Smooth muscle cell (in vitro differentiated cells): ENCODE results near the gene FRMD4A. TPM values are rescaled to one million over a fixed set of nuclear protein-coding genes. Genes with fewer than 3 reads are reported as not detected.

Source experiments
- DNase-seq: peaks from one replicate; lab custom pipeline; 2025; ENCODE audit not compliant: unreplicated experiment; lab: John Stamatoyannopoulos, UW
- H2AFZ ChIP-seq: fragments of 200-600 bp; sonication (generic); 2 replicates; pipeline ENCODE4 v1.6.0; 2016; ENCODE audit warnings: antibody characterized with exemption, low read depth, mild to moderate bottlenecking
- H3F3A ChIP-seq: fragments of 200-600 bp; sonication (generic); 2 replicates; pipeline ENCODE4 v1.6.0; 2017; ENCODE audit warnings: antibody characterized with exemption, low read depth
- H3K27ac ChIP-seq: fragments of 200-600 bp; sonication (generic); 2 replicates; pipeline ENCODE4 v1.5.1; 2016; ENCODE audit warnings: low read depth, mild to moderate bottlenecking
- H3K27me3 ChIP-seq: fragments of 200-600 bp; sonication (generic); 2 replicates; pipeline ENCODE4 v1.6.1; 2016; ENCODE audit warnings: low read depth, mild to moderate bottlenecking
- H3K36me3 ChIP-seq: fragments of 200-600 bp; sonication (generic); 2 replicates; pipeline ENCODE4 v1.5.1; 2016; ENCODE audit warnings: low read depth
- H3K4me1 ChIP-seq: fragments of 200-600 bp; sonication (generic); 2 replicates; pipeline ENCODE4 v1.5.1; 2016; ENCODE audit warnings: low read depth
- H3K4me2 ChIP-seq: fragments of 200-600 bp; sonication (generic); 2 replicates; pipeline ENCODE4 v1.6.0; 2016; ENCODE audit warnings: mild to moderate bottlenecking
- H3K4me3 ChIP-seq: fragments of 200-600 bp; sonication (generic); 2 replicates; pipeline ENCODE4 v1.5.1; 2016; ENCODE audit warnings: mild to moderate bottlenecking
- H3K79me2 ChIP-seq: fragments of 200-600 bp; sonication (generic); 2 replicates; pipeline ENCODE4 v1.6.0; 2016; ENCODE audit warnings: low read depth, mild to moderate bottlenecking
- H3K9ac ChIP-seq: fragments of 200-600 bp; sonication (generic); 2 replicates; pipeline ENCODE4 v1.6.0; 2016; ENCODE audit warnings: low read depth
- H3K9me3 ChIP-seq: fragments of 200-600 bp; sonication (generic); replicated peaks from 2 replicates; pipeline ENCODE4 v1.5.1; 2016; ENCODE audit warnings: low read depth
- H4K20me1 ChIP-seq: fragments of 200-600 bp; sonication (generic); 2 replicates; pipeline ENCODE4 v1.6.0; 2016; ENCODE audit warnings: low read depth
- WGBS: methylation state at CpG from one replicate; pipeline ENCODE4 v1.1.7; 2016; ENCODE audit warnings: low lambda C conversion rate; 5-methylcytosine and 5-hydroxymethylcytosine counted together
- polyA plus RNA-seq: library from polyadenylated mRNA; unstranded; fragments of >200 nt; fragmentation: Nextera tagmentation; extraction: Ambion mirVana; gene quantifications from 2 replicates; pipeline ENCODE4 v1.2.1, GENCODE V29; 2016
- total RNA-seq: library from RNA; depleted of rRNA; stranded (reverse); fragments of >200 nt; gene quantifications from 2 replicates; pipeline ENCODE4 v1.2.3, GENCODE V29; 2014
- TF ChIP-seq, protein P1 (sequence below): fragments of 200-600 bp; sonication (generic); IDR thresholded peaks from 2 replicates; pipeline ENCODE4 v1.5.1; 2017; ENCODE audit warnings: borderline replicate concordance, mild to moderate bottlenecking, antibody characterized with exemption; ENCODE audit not compliant: insufficient read depth, poor library complexity, severe bottlenecking

Gene FRMD4A
- total and polyA plus RNA-seq, 2 experiments from 2014 or later, result 3.0 to 5.4 TPM

DNA sequence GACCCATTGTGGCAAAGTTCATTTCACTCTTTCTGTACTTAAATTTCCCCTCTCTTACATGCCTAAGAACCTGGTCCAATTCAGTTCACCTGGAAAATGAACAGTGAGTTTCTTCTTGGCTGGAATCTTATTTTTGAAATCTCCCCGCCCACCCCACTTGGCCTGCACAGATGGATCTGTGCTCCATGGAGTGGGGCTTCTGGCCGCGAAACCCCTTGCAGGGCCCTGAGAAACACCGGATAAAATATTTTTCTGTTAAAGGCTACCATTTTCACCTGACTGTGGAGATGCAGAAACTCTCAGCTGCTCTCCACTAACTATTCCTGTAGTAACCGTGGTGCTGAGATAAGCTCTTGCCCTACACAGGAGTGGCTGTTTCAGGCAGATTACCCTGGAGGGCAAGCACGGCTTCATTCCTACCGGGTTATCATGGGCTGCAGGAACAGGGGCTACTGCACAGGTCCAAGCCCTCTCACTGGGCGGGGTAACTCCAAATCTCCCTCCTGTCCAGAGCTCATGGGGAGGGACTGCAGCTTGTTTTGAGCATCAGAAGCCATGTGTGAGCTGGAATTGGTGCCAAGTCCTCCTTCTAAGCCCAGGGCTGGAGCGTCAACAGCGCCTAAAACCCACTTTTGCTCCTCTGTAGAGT is 625.1 kb downstream of the FRMD4A start:
- no peaks in the 10 kb centered on the region for H4K20me1 ChIP-seq
- no peak for DNase-seq
- no peak overlapping the region for H3K27ac ChIP-seq
- TF ChIP-seq, protein P1, sequence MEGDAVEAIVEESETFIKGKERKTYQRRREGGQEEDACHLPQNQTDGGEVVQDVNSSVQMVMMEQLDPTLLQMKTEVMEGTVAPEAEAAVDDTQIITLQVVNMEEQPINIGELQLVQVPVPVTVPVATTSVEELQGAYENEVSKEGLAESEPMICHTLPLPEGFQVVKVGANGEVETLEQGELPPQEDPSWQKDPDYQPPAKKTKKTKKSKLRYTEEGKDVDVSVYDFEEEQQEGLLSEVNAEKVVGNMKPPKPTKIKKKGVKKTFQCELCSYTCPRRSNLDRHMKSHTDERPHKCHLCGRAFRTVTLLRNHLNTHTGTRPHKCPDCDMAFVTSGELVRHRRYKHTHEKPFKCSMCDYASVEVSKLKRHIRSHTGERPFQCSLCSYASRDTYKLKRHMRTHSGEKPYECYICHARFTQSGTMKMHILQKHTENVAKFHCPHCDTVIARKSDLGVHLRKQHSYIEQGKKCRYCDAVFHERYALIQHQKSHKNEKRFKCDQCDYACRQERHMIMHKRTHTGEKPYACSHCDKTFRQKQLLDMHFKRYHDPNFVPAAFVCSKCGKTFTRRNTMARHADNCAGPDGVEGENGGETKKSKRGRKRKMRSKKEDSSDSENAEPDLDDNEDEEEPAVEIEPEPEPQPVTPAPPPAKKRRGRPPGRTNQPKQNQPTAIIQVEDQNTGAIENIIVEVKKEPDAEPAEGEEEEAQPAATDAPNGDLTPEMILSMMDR, result no peak
- H3F3A ChIP-seq, result peaks cover 17% of the 10 kb centered on the region
- peak overlapping the region; percentile 100 for H3K4me2 ChIP-seq
- H3K9me3 ChIP-seq, result no peaks in the 10 kb centered on the region
- no peaks in the 10 kb centered on the region for H3K36me3 ChIP-seq
- H3K4me3 ChIP-seq, result peak overlapping the region; percentile 76
- 75% methylated on average over 10 of the region's 10 CpGs for WGBS
- H3K27me3 ChIP-seq, result no peaks in the 10 kb centered on the region
- peaks cover 37% of the 10 kb centered on the region for H3K4me1 ChIP-seq
- no peaks in the 10 kb centered on the region for H3K79me2 ChIP-seq
- no peak overlapping the region for H3K9ac ChIP-seq
- no peak overlapping the region for H2AFZ ChIP-seq

DNA sequence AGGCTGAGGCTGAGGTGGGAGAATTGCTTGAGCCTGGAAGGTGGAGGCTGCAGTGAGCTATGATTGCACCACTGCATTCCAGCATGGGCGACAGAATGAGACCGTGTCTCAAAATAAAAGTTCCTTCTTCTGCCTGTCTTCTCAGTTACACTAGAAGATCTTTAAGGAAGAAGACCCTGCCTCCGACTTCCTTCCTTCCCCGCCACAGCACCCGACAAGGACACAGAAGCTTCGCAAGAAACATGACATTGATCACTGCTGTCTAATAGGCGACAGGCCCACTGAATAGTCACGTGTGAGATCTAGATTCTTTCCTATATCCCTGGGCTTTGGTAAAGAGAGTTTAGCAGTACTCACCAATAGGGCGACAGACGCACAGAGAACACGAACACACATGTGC is 625.8 kb downstream of the FRMD4A start:
- no peaks in the 10 kb centered on the region for H3K79me2 ChIP-seq
- H3K4me3 ChIP-seq, result no peak overlapping the region
- TF ChIP-seq, protein P1, result no peak
- no peaks in the 10 kb centered on the region for H3K27me3 ChIP-seq
- DNase-seq, result no peak
- H3K4me1 ChIP-seq, result peaks cover 37% of the 10 kb centered on the region
- peaks cover 17% of the 10 kb centered on the region for H3F3A ChIP-seq
- 86% methylated on average over 11 of the region's 11 CpGs for WGBS
- H3K36me3 ChIP-seq, result no peaks in the 10 kb centered on the region
- no peak overlapping the region for H3K9ac ChIP-seq
- H3K27ac ChIP-seq, result no peak overlapping the region
- no peak overlapping the region for H2AFZ ChIP-seq
- H3K4me2 ChIP-seq, result peak overlapping the region; percentile 100
- H3K9me3 ChIP-seq, result no peaks in the 10 kb centered on the region
- H4K20me1 ChIP-seq, result no peaks in the 10 kb centered on the region

DNA sequence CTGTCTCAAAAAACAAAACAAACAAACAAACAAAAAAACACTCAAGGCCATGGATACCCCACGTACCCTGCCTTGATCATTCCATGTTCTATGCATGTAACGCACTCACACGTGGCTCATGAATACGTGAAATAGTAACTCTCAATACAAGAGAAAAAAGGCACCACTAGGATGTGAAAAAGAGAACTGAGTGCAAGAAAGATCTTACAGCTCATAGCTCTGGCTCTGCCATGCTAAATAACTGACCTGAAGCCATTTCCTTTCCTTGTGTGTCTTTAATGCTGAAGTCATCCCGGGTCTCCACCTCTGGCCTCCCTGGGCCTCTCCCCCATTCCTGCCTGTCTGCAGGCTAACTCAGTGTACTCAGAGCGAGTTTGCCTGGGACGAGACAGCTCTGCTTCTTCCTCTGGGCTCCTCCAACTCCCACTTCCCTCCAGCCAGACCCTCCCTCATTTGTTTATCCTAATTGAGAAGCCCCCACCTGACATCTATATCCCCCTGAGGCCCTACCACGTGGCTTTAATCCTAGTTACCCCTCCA is 626.7 kb downstream of the FRMD4A start:
- WGBS, result 88% methylated on average over 8 of the region's 8 CpGs
- TF ChIP-seq, protein P1, result no peak
- no peak for DNase-seq
- H3F3A ChIP-seq, result peaks cover 17% of the 10 kb centered on the region
- no peaks in the 10 kb centered on the region for H3K79me2 ChIP-seq
- no peaks in the 10 kb centered on the region for H3K27me3 ChIP-seq
- no peak overlapping the region for H2AFZ ChIP-seq
- H4K20me1 ChIP-seq, result no peaks in the 10 kb centered on the region
- no peak overlapping the region for H3K9ac ChIP-seq
- H3K27ac ChIP-seq, result no peak overlapping the region
- no peak overlapping the region for H3K4me3 ChIP-seq
- H3K9me3 ChIP-seq, result no peaks in the 10 kb centered on the region
- H3K36me3 ChIP-seq, result no peaks in the 10 kb centered on the region
- H3K4me2 ChIP-seq, result no peak overlapping the region
- H3K4me1 ChIP-seq, result peaks cover 37% of the 10 kb centered on the region
